B cell (primary cell): ENCODE results near the gene AHDC1. TPM values are rescaled to one million over a fixed set of nuclear protein-coding genes. Genes with fewer than 3 reads are reported as not detected.

Experiments used
- ATAC-seq: fragments of 200-7000 bp; cut with Tn5 transposase; one replicate; pipeline ENCODE4 v1.10.0; 2021; ENCODE audit warnings: low read depth, mild to moderate bottlenecking, moderate number of reproducible peaks, moderate library complexity
- CTCF ChIA-PET: fragments of 350-600 bp; sonication (Branson Sonifier 250); formaldehyde crosslinking; loops from one replicate; lab custom pipeline; 2021; ENCODE audit warnings: antibody characterized with exemption, inconsistent platforms; lab: Charles Lee
- POLR2A ChIA-PET: fragments of 350-600 bp; sonication (Branson Sonifier 250); formaldehyde crosslinking; loops from one replicate; lab custom pipeline; 2021; ENCODE audit warnings: antibody characterized with exemption; lab: Charles Lee
- DNase-seq: peaks from one replicate; pipeline ENCODE4 v3.0.0; 2013
- H2AFZ ChIP-seq: 2 replicates; pipeline ENCODE4 v1.6.1; 2012; ENCODE audit warnings: mild to moderate bottlenecking, low read depth, low read length; ENCODE audit not compliant: insufficient read depth, poor library complexity, severe bottlenecking
- H3K27ac ChIP-seq, 2 donors: 1 replicate in 1 of 2; 2 replicates in 1 of 2; pipeline ENCODE4 v1.5.1; 2012 to 2013; ENCODE audit warnings: low read length in 2 of 2, mild to moderate bottlenecking in 2 of 2, moderate library complexity in 1 of 2
- H3K27me3 ChIP-seq, 4 experiments: fragments of 200-600 bp in 1 of 4; sonication (generic) in 1 of 4; replicated peaks in 1 of 4; 1 replicate in 2 of 4; 2 replicates in 2 of 4; pipeline versions ENCODE4 v1.6.1 to v1.7.0; 2013 to 2016; ENCODE audit warnings: low read length in 3 of 4, mild to moderate bottlenecking in 2 of 4, mixed read lengths in 1 of 4, moderate library complexity in 1 of 4; ENCODE audit not compliant: insufficient read depth in 4 of 4, control insufficient read depth in 3 of 4; ENCODE audit errors: control extremely low read depth in 1 of 4
- H3K36me3 ChIP-seq, 2 experiments: replicated peaks in 1 of 2; 1 replicate in 1 of 2; 2 replicates in 1 of 2; pipeline versions ENCODE4 v1.6.1 to v1.7.1; 2013; ENCODE audit warnings: low read length in 1 of 2; ENCODE audit not compliant: insufficient read depth in 2 of 2, control insufficient read depth in 1 of 2; ENCODE audit errors: control extremely low read depth in 1 of 2, extremely low read depth in 1 of 2
- H3K4me1 ChIP-seq, 2 donors: fragments of 200-600 bp in 1 of 2; sonication (generic) in 1 of 2; 1 replicate in 1 of 2; 2 replicates in 1 of 2; pipeline versions ENCODE4 v1.5.1 to v1.6.1; 2013 to 2017; ENCODE audit warnings: low read length in 2 of 2; ENCODE audit not compliant: control insufficient read depth in 2 of 2, insufficient read depth in 2 of 2
- H3K4me2 ChIP-seq: replicated peaks from 2 replicates; pipeline ENCODE3; 2012; ENCODE audit warnings: mild to moderate bottlenecking, low read depth, low read length; ENCODE audit not compliant: poor library complexity, severe bottlenecking
- H3K4me3 ChIP-seq, 5 experiments: fragments of 200-600 bp in 1 of 5; sonication (generic) in 1 of 5; 1 replicate in 3 of 5; 2 replicates in 2 of 5; pipeline versions ENCODE4 v1.5.1 to v1.7.0; 2011 to 2016; ENCODE audit warnings: low read length in 4 of 5, mild to moderate bottlenecking in 4 of 5, low read depth in 2 of 5, control low read depth in 1 of 5, moderate library complexity in 1 of 5; ENCODE audit not compliant: insufficient read depth in 1 of 5; ENCODE audit errors: control extremely low read depth in 1 of 5, extremely low read depth in 1 of 5
- H3K79me2 ChIP-seq: fragments of 200-600 bp; sonication (generic); one replicate; pipeline ENCODE4 v1.6.0; 2016; ENCODE audit warnings: low read length; ENCODE audit not compliant: control insufficient read depth, insufficient read depth
- H3K9ac ChIP-seq: fragments of 200-600 bp; sonication (generic); 2 replicates; pipeline ENCODE4 v1.6.1; 2017; ENCODE audit warnings: mild to moderate bottlenecking, low read length, moderate library complexity
- H3K9me3 ChIP-seq, 3 donors: one replicate each; pipeline versions ENCODE4 v1.6.1 to v1.7.1; 2013; ENCODE audit warnings: low read length in 2 of 3; ENCODE audit not compliant: control insufficient read depth in 2 of 3, insufficient read depth in 1 of 3; ENCODE audit errors: control extremely low read depth in 1 of 3
- H4K20me1 ChIP-seq: 2 replicates; pipeline ENCODE4 v1.6.0; 2012; ENCODE audit warnings: mild to moderate bottlenecking, low read length; ENCODE audit not compliant: insufficient read depth, control insufficient read depth, poor library complexity, severe bottlenecking
- H3K27ac Mint-ChIP-seq: one replicate; pipeline ENCODE4 v1.8.0; 2021; ENCODE audit warnings: mixed read lengths
- H3K27me3 Mint-ChIP-seq: one replicate; pipeline ENCODE4 v1.8.0; 2021; ENCODE audit warnings: mixed read lengths
- H3K4me1 Mint-ChIP-seq: one replicate; pipeline ENCODE4 v1.8.0; 2021; ENCODE audit warnings: mixed read lengths
- H3K4me3 Mint-ChIP-seq: one replicate; pipeline ENCODE4 v1.8.0; 2021; ENCODE audit warnings: mixed read lengths
- H3K9me3 Mint-ChIP-seq: one replicate; pipeline ENCODE4 v1.8.0; 2022; ENCODE audit warnings: mixed read lengths; ENCODE audit not compliant: insufficient read depth
- CTCF ChIP-seq: fragments of 200-600 bp; IDR thresholded peaks from one replicate; pipeline ENCODE4 v1.8.0; 2022; ENCODE audit warnings: antibody characterized with exemption, mild to moderate bottlenecking
- EZH2 ChIP-seq: IDR thresholded peaks from 2 replicates; pipeline ENCODE4 v1.6.1; 2012; ENCODE audit warnings: borderline replicate concordance, low read depth, mild to moderate bottlenecking, moderate library complexity, low read length; ENCODE audit not compliant: insufficient read depth, poor library complexity, severe bottlenecking
- WGBS: methylation state at CpG from one replicate; pipeline ENCODE4 v1.1.5; 2013; ENCODE audit warnings: missing lambda C conversion rate; ENCODE audit not compliant: insufficient coverage; 5-methylcytosine and 5-hydroxymethylcytosine counted together
- intact Hi-C: fragments of 100-400 bp; cut with micrococcal nuclease; formaldehyde crosslinking; loops from one replicate; pipeline ENCODE4 v1.10.0; 2022
- polyA plus RNA-seq: library from polyadenylated mRNA; depleted of rRNA; stranded (reverse); fragments of >200 nt; gene quantifications from 2 replicates; pipeline ENCODE4 v1.2.3, GENCODE V29; 2012
- total RNA-seq, 2 donors: library from RNA; stranded (reverse); fragments of 120-200 nt in 1 of 2; gene quantifications; 1 replicate in 1 of 2; 2 replicates in 1 of 2; pipeline versions ENCODE4 v1.2.3 to v1.2.4, GENCODE V29; 2013 to 2022

The AHDC1 gene
- total and polyA plus RNA-seq, 2 donors (not counting 1 experiment from before 2014, with no cell fraction given) = 6.2 to 32.0 TPM

- Histone ChIP-seq H3K4me1 (peaks cover 24 to 47% of the 10 kb centered on the region in 2 donors), H3K27me3 (no peaks in the 10 kb centered on the region), H3K79me2 (peaks cover 97% of the 10 kb centered on the region), H3K9ac (no peak overlapping the region), H3K4me3 (no peak overlapping the region), H2AFZ (no peak overlapping the region), H3K36me3 (peaks cover 0 to 18% of the 10 kb centered on the region in 2 experiments), H4K20me1 (peaks cover 63% of the 10 kb centered on the region), H3K4me2 (no peak overlapping the region), H3K27ac (no peak overlapping the region), H3K9me3 (no peaks in the 10 kb centered on the region)
- TF ChIP-seq CTCF (no peak), EZH2 (no peak)
- Mint-ChIP-seq H3K27ac (no peak overlapping the region), H3K9me3 (no peaks in the 10 kb centered on the region), H3K4me1 (peaks cover 6% of the 10 kb centered on the region), H3K4me3 (no peak overlapping the region), H3K27me3 (no peaks in the 10 kb centered on the region)
- intact Hi-C loops = no loop called here
- WGBS = 95% methylated on average over 15 of the region's 17 CpGs
- ChIA-PET CTCF (no interaction called here), POLR2A (interaction anchor here (0.6 kb wide), 1 partner anchor 318 kb away, joined by 7 read pairs; no protein-coding TSS in a partner anchor)
- ATAC-seq = no peak
- no peak for DNase-seq
Observed at GRCh38 chr1:27592931-27593677, 10.8 kb downstream of the AHDC1 start.

- H4K20me1 ChIP-seq = peaks cover 56% of the 10 kb centered on the region
- H3K4me1 Mint-ChIP-seq = peaks cover 6% of the 10 kb centered on the region
- ChIA-PET CTCF (no interaction called here), POLR2A (interaction anchor here (0.6 kb wide), 1 partner anchor 319 kb away, joined by 7 read pairs; no protein-coding TSS in a partner anchor)
- H3K9me3 ChIP-seq = no peaks in the 10 kb centered on the region
- ATAC-seq = no peak
- H3K27ac Mint-ChIP-seq = no peak overlapping the region
- DNase-seq = no peak
- no peak for TF ChIP-seq CTCF
- TF ChIP-seq EZH2 = no peak
- H3K27me3 Mint-ChIP-seq = no peaks in the 10 kb centered on the region
- intact Hi-C loops = no loop called here
- H3K9me3 Mint-ChIP-seq = no peaks in the 10 kb centered on the region
- peaks cover 0 to 18% of the 10 kb centered on the region in 2 experiments for H3K36me3 ChIP-seq
- H3K9ac ChIP-seq = no peak overlapping the region
- WGBS = 98% methylated on average over 10 of the region's 22 CpGs
- no peak overlapping the region for H3K4me3 Mint-ChIP-seq
- H3K27ac ChIP-seq = no peak overlapping the region
- H3K4me2 ChIP-seq = no peak overlapping the region
- peaks cover 97% of the 10 kb centered on the region for H3K79me2 ChIP-seq
- H2AFZ ChIP-seq = no peak overlapping the region
- no peak overlapping the region for H3K4me3 ChIP-seq
- H3K4me1 ChIP-seq = peaks cover 17 to 40% of the 10 kb centered on the region in 2 donors
- H3K27me3 ChIP-seq = no peaks in the 10 kb centered on the region
Observed at GRCh38 chr1:27592232-27592930, 11.6 kb downstream of the AHDC1 start.
